IMR-90 (cell line): ENCODE measurements around the gene EPM2AIP1.

Experiments
- BHLHE40 ChIP-seq: fragments of 150-350 bp; IDR thresholded peaks from 2 replicates; pipeline ENCODE4 v1.6.1; 2016; ENCODE audit warnings: mild to moderate bottlenecking, low read depth, low read length
- CEBPB ChIP-seq: IDR thresholded peaks from 2 replicates; pipeline ENCODE4 v1.6.1; 2012; ENCODE audit warnings: low read depth, low read length, improper control_type of control experiment
- FOS ChIP-seq: fragments of 150-350 bp; IDR thresholded peaks from 2 replicates; pipeline ENCODE4 v1.6.1; 2016; ENCODE audit warnings: low read depth, low read length
- MAFK ChIP-seq: IDR thresholded peaks from 2 replicates; pipeline ENCODE4 v1.6.1; 2012; ENCODE audit warnings: low read depth, low read length, improper control_type of control experiment
- POLR2A ChIP-seq: IDR thresholded peaks from 2 replicates; pipeline ENCODE4 v1.6.1; 2012; ENCODE audit warnings: mild to moderate bottlenecking, low read depth, low read length
- RAD21 ChIP-seq: IDR thresholded peaks from 2 replicates; pipeline ENCODE4 v1.6.1; 2012; ENCODE audit warnings: low read length, improper control_type of control experiment
- RFX5 ChIP-seq: IDR thresholded peaks from 2 replicates; pipeline ENCODE4 v1.8.0; 2012; ENCODE audit warnings: low read depth, mild to moderate bottlenecking, low read length, moderate library complexity
- TF ChIP-seq, protein P1 (sequence below): conservative IDR thresholded peaks from 2 replicates; pipeline ENCODE4 v1.5.1; 2012; ENCODE audit warnings: mild to moderate bottlenecking, low read depth, low read length, improper control_type of control experiment

DNA sequence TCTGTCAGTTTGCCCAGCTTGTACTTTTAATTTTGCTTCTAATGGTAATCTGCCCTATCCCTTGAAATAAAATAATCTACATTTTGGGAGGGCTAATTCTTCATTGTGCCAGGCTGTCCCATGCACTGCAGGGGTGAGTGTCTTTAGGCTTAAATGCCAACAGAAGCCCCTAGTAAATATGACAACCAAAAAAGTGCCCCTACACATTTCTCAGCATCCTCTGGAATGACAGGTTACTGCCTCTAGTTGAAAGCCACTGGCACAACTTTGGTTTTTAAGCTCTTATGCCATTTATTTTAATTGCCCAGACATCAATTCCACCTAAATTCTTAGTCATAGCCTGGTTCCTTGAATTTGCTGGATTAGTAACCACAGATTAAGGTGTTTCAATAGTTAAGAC is 3.4 kb downstream of the EPM2AIP1 start:
- TF ChIP-seq POLR2A: no peak
- TF ChIP-seq BHLHE40: no peak
- TF ChIP-seq RAD21: no peak
- TF ChIP-seq, protein P1, sequence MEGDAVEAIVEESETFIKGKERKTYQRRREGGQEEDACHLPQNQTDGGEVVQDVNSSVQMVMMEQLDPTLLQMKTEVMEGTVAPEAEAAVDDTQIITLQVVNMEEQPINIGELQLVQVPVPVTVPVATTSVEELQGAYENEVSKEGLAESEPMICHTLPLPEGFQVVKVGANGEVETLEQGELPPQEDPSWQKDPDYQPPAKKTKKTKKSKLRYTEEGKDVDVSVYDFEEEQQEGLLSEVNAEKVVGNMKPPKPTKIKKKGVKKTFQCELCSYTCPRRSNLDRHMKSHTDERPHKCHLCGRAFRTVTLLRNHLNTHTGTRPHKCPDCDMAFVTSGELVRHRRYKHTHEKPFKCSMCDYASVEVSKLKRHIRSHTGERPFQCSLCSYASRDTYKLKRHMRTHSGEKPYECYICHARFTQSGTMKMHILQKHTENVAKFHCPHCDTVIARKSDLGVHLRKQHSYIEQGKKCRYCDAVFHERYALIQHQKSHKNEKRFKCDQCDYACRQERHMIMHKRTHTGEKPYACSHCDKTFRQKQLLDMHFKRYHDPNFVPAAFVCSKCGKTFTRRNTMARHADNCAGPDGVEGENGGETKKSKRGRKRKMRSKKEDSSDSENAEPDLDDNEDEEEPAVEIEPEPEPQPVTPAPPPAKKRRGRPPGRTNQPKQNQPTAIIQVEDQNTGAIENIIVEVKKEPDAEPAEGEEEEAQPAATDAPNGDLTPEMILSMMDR: no peak
- no peak for TF ChIP-seq MAFK
- no peak for TF ChIP-seq CEBPB
- TF ChIP-seq RFX5: no peak
- TF ChIP-seq FOS: no peak
